Measurements from ENCODE around the gene SPOCK3.
"Not testable (repeated sequence)": the region's sequence is repeated elsewhere in the genome, so short reads cannot be mapped to it uniquely, and the experiment has no call there.

SPOCK3 gene

DNA sequence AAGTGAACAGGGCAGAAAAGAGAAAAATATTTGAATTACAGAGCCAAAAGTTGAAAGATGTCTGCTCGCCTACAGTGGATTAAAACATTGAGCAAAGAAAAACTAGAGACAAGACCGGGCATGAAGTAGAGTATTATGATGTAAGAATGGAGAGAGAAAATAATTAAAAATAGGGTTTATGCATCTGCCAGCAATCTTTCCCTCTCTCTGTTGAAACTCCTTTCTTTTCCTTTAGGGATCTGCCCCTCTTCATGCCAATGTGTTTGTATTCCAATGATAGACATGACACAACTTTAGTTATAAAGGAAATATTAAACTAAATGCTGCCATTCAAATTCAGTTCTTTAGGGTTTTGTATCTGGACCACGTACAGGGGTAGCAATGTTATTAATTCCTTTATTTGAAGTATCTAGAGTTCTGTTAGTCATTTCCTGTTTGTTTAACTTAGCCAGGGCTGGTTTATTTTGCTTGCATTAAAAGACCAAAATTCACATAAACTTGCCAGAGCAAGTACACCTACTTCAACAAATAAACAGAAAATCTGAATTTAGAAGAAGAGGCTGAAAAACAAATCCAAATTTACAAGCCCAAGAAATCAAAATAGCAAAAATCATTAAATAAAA, 202.6 kb downstream of the SPOCK3 start:
- DNase-seq = no peak

GRCh38 chr4:167028976-167029375, 205.3 kb downstream of the SPOCK3 start:
- DNase-seq = no peak

- DNase-seq = no peak
These were observed 208.6 kb downstream of the SPOCK3 start for GRCh38 chr4:167025670-167026069.

- DNase-seq = no peak
These were observed 210.8 kb downstream of the SPOCK3 start for GRCh38 chr4:167023364-167023925.

GRCh38 chr4:167021545-167022155, 212.6 kb downstream of the SPOCK3 start:
- DNase-seq = peak; percentile 37

DNA sequence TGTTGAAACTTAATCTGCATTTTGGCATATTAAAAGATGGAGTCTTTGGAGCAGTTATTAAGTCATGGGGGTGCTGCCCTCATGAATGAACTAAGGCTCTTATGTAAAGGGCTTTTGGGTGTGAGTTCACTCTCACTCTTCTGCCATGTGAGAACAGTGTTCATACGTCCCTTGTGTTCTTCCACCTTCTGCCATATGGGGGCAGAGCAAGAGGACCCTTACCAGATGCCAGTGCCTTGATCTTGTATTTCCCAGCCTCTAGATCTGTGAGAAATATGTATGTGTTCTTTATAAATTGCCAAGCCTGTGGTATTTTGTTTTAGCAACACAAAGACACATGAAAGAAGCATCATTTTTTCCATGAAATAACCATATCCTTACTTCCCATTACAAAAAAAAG, 213.9 kb downstream of the SPOCK3 start:
- DNase-seq = no peak

DNA sequence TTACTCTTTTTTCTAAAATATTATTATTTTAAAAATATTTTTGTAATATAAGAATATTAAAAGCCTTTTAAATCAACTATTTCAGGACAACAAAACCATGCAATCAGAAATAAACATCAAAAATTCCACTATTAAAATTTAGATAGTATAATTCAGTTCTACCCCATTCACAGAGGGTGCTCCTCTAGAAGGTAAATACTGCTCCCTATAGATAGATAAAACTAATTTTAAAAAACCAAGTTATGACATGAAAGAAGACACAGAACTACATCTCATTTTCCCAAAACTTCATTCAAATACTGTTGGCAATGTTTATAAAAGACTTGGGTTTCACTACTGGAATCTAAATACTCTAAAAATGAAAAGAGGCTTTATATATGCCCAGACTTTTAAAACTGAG, 219.3 kb downstream of the SPOCK3 start:
- DNase-seq = no peak

GRCh38 chr4:167003326-167003725, 231.0 kb downstream of the SPOCK3 start:
- no peak for DNase-seq

DNA sequence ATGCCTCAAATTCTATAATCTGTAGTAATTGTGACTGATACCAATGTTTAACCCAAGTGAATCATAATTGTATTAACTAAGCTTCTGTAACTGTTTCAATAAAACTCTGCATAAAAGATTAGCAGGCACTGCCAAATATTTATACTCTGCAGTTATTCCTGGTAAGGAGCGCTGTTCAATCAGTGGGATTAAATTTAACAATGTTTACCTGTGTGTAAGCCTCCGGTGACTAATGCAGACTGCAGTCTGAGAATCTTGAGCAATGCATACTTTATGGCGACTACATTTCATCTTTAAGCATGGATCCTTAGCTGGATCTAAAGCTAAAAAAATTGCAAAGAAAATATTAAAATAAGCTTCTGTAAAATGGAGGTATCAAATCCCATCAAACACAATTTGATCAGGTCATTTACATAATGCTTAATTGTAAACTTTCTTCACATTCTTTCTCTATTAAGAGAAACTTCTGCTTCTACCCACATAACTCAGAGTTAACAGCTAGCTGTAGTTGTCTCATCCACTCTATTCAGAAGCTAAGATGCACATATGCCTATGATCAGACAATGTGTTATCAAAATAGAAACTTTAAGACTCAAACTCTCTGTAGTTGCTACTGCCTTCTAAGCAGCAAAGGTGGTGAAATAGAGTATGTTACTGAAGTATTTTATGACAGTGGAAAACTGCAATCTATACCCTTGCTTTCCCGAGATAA, 234.0 kb downstream of the SPOCK3 start:
- no peak for DNase-seq

DNA sequence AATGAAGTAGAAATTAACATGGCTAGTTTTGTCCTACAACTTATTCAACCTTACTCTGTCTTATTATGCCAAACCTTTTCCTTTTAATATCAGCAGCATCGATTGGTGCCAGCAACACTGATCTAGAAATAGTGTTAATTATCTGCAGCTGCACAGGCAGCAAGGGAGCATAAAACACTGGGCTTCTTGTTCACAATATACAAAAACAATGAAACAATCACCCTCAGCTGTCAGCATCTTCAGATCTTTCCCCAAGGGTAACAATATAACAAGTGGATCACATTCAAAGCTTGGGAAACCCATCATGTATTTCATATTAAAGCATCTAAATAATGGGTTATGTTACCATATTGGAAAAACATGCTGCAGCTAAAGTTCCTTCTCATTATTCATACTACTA, 238.1 kb downstream of the SPOCK3 start:
- no peak for DNase-seq

- DNase-seq = no peak
These were observed 239.6 kb downstream of the SPOCK3 start for GRCh38 chr4:166994686-166995085.

- no peak for DNase-seq
These were observed 243.2 kb downstream of the SPOCK3 start for GRCh38 chr4:166991006-166991561.

GRCh38 chr4:166989886-166990285, 244.4 kb downstream of the SPOCK3 start:
- DNase-seq = no peak

GRCh38 chr4:166987026-166987425, 247.3 kb downstream of the SPOCK3 start:
- no peak for DNase-seq

DNA sequence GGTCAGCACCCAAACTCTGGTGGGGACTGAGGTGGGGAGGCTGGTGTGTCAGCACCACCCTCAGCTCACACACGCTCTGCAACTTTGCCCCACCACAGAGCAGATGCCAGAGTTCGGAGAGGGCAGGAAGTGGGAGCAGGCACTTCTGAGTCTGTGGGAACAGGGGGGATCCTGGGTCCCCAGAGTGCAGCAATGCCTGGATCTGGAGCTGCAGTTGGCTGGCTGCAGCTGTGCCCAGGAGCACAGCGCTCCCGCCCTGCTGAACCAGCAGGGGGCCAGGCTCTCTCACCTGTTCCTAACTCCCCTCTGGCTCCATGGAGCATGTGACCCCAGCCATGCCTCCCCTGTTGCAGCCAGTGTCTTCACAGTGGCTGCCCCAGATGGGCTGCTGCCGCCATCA, 252.4 kb downstream of the SPOCK3 start:
- DNase-seq = no peak

GRCh38 chr4:166980419-166980818, 253.9 kb downstream of the SPOCK3 start:
- no peak for DNase-seq

DNA sequence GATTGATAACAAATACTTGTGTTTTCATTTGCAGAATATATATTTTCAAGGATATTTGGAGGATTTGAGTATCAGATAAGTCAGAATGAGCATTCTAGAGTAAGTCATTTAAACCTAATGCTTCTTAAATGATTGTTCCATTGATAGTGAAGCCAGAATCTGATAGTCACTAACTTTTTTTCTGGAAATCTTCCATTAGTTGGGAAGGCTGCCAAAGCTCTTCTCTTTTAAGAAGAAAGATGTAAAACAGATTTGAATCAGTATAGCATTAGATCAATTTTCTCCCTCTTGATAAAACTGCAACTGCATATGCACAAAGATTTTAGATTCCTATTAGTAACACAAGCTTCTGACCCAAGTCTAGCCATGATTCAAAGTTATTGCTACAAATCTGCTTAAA, 256.7 kb downstream of the SPOCK3 start:
- no peak for DNase-seq

- no peak for DNase-seq
These were observed 262.2 kb downstream of the SPOCK3 start for GRCh38 chr4:166972071-166972470.

- DNase-seq = not testable (repeated sequence)
These were observed 266.1 kb downstream of the SPOCK3 start for GRCh38 chr4:166968219-166968618.

DNA sequence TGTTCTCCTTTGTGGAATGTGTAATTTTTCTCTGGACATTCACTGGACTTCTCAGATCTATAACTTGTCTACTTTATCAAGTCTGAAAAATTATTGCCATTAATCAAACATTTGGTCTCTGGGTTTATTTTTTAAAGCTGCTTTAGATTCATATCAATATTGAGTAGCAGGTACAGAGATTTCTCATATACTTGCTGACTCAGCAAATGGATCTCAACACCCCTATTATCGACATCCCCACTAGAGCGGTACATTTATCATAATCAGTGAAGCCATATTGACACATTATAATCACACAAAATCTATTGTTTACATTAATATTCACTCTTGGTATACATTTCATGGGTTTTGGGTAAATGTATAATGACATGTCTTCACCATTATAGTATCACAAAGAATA, 268.7 kb downstream of the SPOCK3 start:
- no peak for DNase-seq

- DNase-seq = no peak
These were observed 276.8 kb downstream of the SPOCK3 start for GRCh38 chr4:166957451-166957850.

- DNase-seq = no peak
These were observed 277.8 kb downstream of the SPOCK3 start for GRCh38 chr4:166956484-166956883.

- DNase-seq = no peak
These were observed 292.7 kb downstream of the SPOCK3 start for GRCh38 chr4:166941629-166942028.

DNA sequence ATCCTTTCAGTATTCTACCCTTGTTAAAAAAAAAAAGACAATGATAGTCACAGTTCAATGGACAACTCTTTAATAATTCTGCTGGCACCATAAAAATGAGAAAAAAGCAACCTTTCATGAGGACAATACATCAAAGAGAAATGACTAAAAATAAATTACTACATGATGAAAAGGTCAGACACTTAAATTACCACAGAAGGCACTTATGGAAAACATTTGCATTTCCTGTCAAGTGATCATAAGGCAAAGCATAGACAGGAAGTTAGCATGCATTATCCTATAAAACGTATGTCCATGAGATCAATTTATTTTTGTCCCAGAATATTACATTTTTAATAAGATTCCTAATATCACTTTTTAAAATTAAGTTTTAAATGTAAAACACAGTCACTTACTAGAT, 303.8 kb downstream of the SPOCK3 start:
- no peak for DNase-seq

Measured in CD4-positive, alpha-beta T cell treated with Interleukin-21 for 1 hour (primary cell).